Measurements from ENCODE around the gene PHTF1.

The PHTF1 gene

DNA sequence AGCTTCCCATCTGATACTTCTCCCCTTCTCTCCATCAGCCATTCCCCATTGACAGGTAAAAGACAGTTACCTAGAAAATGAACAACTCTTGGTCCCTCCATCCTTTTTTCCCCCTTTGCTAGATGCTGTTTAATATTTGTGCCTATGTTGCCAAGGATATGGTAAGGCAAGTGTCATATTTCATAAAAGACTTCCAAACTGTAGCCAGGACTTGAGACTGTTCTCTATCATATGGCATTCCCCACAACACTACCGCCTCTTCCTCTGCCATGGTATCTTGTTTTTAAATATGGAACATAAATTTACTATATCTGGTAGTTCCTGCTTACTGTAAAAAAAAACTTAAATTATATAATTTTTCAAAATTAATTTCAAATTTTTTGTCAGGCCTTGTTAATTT is 97.2 kb downstream of the PHTF1 start:
- no peak for DNase-seq

DNA sequence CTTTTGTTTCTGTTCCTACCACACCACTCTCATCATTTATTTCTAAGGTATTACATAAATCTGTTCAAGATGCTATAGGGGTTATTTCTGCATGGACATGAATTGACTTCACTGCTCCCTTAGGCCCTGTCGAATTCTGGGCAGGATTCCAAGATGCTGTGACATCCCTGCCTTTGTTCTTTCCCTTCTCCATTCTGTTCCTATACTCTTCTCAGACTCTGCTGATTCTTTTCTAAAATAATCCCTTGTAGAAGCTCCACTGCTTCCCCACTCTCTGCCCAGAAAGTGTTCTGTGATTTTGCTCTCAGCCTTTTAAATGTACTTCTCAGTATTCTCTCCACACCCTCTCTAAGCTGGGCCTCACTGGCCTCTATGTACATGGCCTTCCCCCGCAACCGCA is 99.2 kb downstream of the PHTF1 start:
- DNase-seq, result peak; percentile 56

DNA sequence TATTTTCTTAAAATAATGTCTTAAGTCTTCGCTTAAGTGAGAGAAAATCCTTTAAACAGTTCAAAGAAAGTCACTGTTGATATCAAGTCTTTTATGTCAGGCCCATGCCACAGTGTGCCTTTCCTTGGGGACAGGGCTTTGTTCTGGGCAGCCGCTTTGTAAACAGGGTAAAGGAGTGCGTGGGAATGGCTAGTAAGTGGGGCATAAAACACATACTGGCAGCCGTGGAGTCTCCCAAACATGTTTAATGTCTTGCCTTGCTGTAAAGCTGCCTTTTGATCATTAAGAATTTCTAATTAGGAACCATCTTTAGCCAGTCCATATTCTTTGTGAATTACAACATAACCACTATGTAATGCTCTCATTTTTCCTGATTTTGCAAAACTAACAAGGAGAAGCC is 99.7 kb downstream of the PHTF1 start:
- DNase-seq, result no peak

DNA sequence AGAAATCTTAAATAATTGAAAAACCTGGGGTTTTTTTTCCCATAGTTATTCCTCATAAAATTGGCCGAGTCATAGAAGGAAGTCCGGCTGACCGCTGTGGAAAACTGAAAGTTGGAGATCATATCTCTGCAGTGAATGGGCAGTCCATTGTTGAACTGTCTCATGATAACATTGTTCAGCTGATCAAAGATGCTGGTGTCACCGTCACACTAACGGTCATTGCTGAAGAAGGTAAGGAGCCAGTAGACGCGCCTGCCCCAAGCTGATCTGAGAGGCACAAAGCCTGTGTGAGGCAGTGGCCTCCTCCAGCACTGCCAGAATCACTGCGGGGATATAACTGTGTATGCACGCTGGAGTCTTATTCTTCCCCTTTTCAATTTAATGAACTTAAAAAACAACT is 100.3 kb downstream of the PHTF1 start:
- no peak for DNase-seq

DNA sequence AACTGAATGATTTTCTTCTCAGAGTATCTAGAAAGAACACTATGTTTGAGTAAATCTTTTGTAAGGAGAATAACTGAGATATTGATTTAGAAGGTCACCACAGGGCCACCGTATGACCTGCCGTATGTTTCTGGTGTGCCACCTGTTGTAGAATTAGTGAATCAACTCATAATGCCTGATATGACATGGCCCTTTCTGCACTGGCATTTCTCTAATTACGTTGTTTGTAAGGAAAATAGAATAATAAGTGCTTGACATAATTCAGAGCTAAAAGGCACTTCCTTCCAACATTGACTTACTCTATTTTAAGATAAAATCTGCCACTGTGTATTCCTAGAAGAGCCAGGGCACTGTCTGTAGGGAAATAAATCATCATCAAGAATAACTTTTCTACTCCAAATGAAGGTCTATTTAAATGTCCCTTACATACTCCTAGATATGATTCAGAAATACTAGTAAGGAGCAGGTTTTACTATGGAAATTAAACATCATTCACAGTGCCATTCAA is 101.7 kb downstream of the PHTF1 start:
- DNase-seq, result no peak

DNA sequence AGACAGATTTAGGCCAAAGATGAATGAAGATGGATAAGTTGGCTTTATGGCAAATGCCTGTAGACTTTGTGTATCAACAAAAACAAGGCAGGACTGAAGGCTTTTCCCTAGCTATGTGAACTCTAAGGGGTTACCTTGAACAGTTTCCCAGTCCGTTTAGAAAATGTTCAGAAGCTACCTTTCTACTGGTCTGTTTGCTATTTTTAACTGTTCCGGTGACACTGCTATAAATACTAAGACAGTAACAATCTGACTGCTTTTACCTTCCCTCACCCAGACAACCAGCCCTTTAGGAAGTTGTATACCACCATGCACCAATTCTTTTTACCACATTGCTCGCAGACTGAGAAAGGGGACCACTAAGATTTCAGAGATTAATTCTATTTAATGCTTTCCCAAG is 102.2 kb downstream of the PHTF1 start:
- DNase-seq, result no peak

DNA sequence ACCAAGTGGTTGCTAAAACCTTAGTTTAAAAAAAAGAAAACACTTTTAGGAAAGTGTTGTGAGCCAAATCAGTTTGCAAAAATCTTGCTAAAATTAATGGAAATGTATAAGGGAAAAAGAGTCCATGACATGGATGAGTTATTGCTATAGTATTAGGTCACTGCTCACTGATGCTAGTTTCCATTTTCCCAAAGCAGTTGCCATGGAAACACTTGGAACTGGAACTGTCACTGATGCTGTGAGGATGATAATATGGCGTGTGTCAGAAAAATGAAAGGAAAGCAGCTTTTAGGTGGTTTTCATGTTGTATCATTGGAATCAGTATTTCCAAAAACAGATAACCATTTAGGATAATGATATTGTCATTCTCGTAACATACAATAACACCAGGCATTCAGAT is 104.4 kb downstream of the PHTF1 start:
- no peak for DNase-seq

DNA sequence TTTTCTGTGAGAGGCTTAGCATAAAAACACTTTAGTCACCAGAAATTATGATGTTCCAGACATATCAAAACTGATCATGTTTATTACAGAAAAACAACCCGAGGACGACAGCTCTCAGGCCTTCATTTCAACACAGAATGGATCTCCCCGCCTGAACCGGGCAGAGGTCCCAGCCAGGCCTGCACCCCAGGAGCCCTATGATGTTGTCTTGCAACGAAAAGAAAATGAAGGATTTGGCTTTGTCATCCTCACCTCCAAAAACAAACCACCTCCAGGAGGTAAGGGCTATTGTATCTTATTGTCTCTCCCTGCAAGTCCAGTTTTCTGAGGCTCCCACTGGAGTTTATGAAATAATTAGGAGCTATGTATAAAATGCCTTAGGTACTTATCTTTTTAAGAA is 105.5 kb downstream of the PHTF1 start:
- no peak for DNase-seq

DNA sequence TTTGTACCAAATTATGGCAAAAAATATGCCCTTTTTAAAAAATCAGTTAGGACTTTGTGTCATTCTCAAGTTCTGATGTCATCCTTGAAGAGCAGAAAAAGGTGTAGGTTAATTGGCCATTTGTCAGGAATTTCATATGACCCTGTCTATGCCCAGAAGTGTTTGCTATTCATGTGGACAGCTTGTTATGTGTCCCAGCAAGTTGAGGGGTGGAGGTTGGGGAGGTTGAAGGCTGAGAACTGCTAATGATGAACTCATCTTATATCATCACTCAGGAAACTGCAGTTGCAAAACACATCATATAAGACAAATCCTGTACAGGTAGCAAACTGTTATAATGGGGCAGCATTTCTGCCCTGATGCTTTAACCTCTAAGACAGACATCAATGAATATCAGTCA is 106.5 kb downstream of the PHTF1 start:
- no peak for DNase-seq

DNA sequence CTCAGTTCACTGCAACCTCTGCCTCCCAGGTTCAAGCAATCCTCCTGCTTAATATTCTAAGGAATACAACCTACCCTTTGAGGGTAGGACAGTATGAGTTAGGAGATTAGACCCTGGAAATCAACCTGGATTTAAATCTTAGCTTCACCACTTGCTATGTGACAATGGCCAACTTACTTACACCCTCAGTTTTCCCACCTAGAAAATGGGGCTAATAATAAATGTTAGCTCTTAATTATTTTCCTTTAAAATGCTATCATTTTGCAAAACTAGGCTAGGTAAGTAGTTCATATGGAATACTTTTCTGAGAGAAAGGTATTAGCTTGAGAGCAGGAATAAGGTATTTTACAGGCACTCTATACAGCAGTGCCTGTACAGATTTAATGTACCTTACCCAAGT is 110.8 kb downstream of the PHTF1 start:
- no peak for DNase-seq

DNA sequence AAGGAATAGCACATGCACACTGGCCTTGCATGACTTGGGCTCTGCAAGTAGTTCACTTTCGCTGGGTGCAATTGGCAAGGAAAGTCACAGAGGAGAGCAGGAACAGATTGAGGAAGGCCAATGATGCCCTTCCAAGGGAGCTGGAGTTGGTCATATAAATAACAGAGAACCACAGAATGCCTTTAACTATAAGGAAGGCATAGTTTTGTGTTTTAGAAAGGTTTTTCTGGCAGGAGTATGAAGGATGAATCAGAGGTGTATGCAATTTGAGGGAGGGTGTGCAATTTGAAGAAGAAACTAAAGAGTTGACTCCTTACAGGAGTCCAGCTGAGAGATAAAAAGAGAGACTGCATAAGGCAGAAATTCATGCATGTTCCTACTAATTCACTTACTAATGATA is 112.1 kb downstream of the PHTF1 start:
- no peak for DNase-seq

All from NCI-H69 (cell line).